Stimulated activated naive CD8-positive, alpha-beta T cell treated with anti-CD3 and anti-CD28 coated beads, Interleukin-15, Interleukin-2, amounts not matched to agents 100 ng/mL and 50 ng/mL, for 24 hours (primary cell): ENCODE results near the gene ADAM12.
"Not testable (repeated sequence)": the region's sequence is repeated elsewhere in the genome, so short reads cannot be mapped to it uniquely, and the experiment has no call there.

Source experiments
- H3K27ac Mint-ChIP-seq: one replicate; pipeline ENCODE4 v1.8.0; 2021; ENCODE audit warnings: mild to moderate bottlenecking, mixed read lengths
- H3K27me3 Mint-ChIP-seq: one replicate; pipeline ENCODE4 v1.8.0; 2021; ENCODE audit warnings: mixed read lengths
- H3K36me3 Mint-ChIP-seq: one replicate; pipeline ENCODE4 v1.8.0; 2021; ENCODE audit warnings: low read depth, mixed read lengths
- H3K4me1 Mint-ChIP-seq: one replicate; pipeline ENCODE4 v1.8.0; 2021; ENCODE audit warnings: low read depth, mixed read lengths
- H3K4me3 Mint-ChIP-seq: one replicate; pipeline ENCODE4 v1.8.0; 2021; ENCODE audit warnings: mild to moderate bottlenecking, mixed read lengths
- H3K9me3 Mint-ChIP-seq: one replicate; pipeline ENCODE4 v1.8.0; 2021; ENCODE audit warnings: mixed read lengths

Gene ADAM12

DNA sequence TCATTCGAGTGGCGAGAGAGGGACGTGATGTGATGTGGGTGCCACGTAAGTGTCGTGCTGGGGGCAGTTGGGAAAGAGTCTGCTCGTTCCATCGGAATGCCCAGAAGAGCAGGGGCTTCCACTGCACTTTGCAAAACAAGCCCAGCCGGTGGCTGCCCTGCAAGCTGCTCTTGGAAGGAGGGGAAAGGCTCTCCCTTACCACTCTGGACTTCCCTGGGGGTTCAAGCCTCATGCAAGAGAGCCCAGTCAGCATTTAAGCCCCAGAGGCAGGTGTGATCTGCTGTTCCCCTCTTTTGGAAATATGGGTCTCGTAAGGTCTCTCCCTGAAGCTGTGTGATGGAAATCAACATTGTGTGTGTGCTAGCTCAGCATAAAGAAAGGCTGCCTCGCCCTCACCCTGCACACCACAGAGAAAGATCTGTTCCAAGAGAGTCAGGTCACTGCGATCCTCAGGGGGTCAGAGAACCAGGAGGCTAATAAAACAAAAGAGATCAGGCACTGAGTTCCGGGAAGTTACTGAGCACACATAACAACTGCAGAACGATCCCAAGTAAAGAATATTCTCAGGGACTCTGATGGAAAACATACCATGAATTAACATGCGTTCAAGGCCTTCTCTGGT, 212.5 kb downstream of the ADAM12 start:
- Mint-ChIP-seq H3K4me1 (no peaks in the 10 kb centered on the region), H3K36me3 (no peaks in the 10 kb centered on the region), H3K27me3 (no peaks in the 10 kb centered on the region), H3K27ac (no peak overlapping the region), H3K4me3 (no peak overlapping the region), H3K9me3 (no peaks in the 10 kb centered on the region)

DNA sequence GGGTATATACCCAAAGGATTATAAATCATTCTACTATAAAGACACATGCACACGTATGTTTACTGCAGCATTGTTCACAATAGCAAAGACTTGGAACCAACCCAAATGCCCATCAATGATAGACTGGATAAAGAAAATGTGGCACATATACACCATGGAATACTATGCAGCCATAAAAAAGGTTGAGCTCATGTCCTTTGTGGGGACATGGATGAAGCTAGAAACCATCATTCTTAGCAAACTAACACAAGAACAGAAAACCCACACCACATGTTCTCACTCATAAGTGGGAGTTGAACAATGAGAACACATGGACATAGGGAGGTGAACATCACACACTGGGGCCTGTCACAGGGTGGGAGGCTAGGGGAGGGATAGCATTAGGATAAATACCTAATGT, 215.5 kb downstream of the ADAM12 start:
- not testable (repeated sequence) for H3K27ac Mint-ChIP-seq, H3K9me3 Mint-ChIP-seq, H3K4me3 Mint-ChIP-seq, H3K4me1 Mint-ChIP-seq, H3K36me3 Mint-ChIP-seq, H3K27me3 Mint-ChIP-seq

GRCh38 chr10:126171555-126171954, 216.7 kb downstream of the ADAM12 start:
- Mint-ChIP-seq H3K9me3 (no peaks in the 10 kb centered on the region), H3K4me3 (no peak overlapping the region), H3K27me3 (no peaks in the 10 kb centered on the region), H3K4me1 (no peaks in the 10 kb centered on the region), H3K27ac (no peak overlapping the region), H3K36me3 (no peaks in the 10 kb centered on the region)

DNA sequence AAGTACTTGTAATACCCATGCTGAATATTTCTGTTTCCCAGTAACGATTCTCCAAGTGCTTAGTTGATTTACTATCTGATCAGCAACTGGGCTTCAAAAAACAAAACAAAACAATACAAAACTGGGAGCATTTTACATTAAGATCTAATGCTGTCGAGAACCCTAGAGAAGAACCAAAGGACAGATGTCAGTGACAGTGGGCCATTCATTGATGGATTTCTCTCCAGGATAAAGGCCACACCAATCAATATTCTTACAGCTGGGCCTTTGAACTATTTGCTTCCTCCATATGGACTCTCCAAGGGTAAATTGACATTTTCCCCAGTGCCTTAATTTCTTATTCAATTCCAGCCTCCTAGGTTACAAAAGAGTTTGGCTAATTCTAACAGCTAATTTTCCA, 217.5 kb downstream of the ADAM12 start:
- no peaks in the 10 kb centered on the region for H3K27me3 Mint-ChIP-seq
- no peaks in the 10 kb centered on the region for H3K9me3 Mint-ChIP-seq
- H3K36me3 Mint-ChIP-seq: no peaks in the 10 kb centered on the region
- no peak overlapping the region for H3K4me3 Mint-ChIP-seq
- H3K27ac Mint-ChIP-seq: no peak overlapping the region
- no peaks in the 10 kb centered on the region for H3K4me1 Mint-ChIP-seq

- no peaks in the 10 kb centered on the region for H3K9me3 Mint-ChIP-seq
- H3K4me3 Mint-ChIP-seq: no peak overlapping the region
- no peaks in the 10 kb centered on the region for H3K27me3 Mint-ChIP-seq
- no peak overlapping the region for H3K27ac Mint-ChIP-seq
- no peaks in the 10 kb centered on the region for H3K4me1 Mint-ChIP-seq
- H3K36me3 Mint-ChIP-seq: no peaks in the 10 kb centered on the region
These were observed 217.9 kb downstream of the ADAM12 start for GRCh38 chr10:126170371-126170770.

DNA sequence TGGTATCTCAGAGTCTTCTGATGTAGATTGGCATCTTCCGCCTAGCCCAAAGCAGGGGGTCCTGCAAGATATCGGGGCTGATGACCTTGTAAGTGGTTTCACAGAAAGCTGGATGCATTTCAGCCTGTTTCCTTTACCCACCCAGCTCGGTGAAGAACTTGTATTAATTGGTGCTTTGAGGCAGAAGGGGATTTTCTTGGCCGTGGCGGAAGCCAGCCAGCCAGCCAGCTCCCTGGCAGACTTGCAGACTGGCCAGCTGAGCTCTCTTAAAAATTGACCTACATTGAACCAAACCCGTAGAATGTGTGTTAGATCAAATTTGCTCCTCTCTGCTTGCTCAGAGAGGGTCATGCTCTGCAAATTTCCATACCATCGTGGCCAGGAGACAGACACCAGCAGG, 218.4 kb downstream of the ADAM12 start:
- H3K27me3 Mint-ChIP-seq: no peaks in the 10 kb centered on the region
- H3K36me3 Mint-ChIP-seq: no peaks in the 10 kb centered on the region
- H3K4me1 Mint-ChIP-seq: no peaks in the 10 kb centered on the region
- H3K4me3 Mint-ChIP-seq: no peak overlapping the region
- no peak overlapping the region for H3K27ac Mint-ChIP-seq
- H3K9me3 Mint-ChIP-seq: no peaks in the 10 kb centered on the region

DNA sequence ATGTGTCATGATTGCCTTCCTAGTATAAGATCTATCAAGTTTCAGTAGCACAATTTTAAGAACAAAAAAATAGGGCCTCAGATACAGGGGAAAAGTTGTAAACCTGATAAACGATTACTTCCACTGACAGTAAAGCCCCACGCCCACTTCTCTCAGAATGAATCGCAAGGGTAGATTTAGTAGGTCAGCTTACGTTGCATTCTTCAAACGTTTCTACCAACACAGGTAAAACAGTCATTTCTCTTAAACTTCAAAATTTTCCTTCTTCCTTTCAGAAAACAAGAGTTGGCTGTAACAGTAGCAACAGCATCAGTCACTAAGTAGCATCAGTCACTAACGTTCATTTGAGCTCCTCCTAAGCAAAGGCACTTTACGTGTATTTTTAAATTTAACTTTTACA, 221.5 kb downstream of the ADAM12 start:
- Mint-ChIP-seq H3K9me3 (no peaks in the 10 kb centered on the region), H3K36me3 (no peaks in the 10 kb centered on the region), H3K27ac (no peak overlapping the region), H3K27me3 (no peaks in the 10 kb centered on the region), H3K4me1 (no peaks in the 10 kb centered on the region), H3K4me3 (no peak overlapping the region)

GRCh38 chr10:126165874-126166273, 222.4 kb downstream of the ADAM12 start:
- H3K9me3 Mint-ChIP-seq: no peaks in the 10 kb centered on the region
- no peak overlapping the region for H3K27ac Mint-ChIP-seq
- H3K36me3 Mint-ChIP-seq: no peaks in the 10 kb centered on the region
- H3K4me1 Mint-ChIP-seq: no peaks in the 10 kb centered on the region
- no peak overlapping the region for H3K4me3 Mint-ChIP-seq
- no peaks in the 10 kb centered on the region for H3K27me3 Mint-ChIP-seq

DNA sequence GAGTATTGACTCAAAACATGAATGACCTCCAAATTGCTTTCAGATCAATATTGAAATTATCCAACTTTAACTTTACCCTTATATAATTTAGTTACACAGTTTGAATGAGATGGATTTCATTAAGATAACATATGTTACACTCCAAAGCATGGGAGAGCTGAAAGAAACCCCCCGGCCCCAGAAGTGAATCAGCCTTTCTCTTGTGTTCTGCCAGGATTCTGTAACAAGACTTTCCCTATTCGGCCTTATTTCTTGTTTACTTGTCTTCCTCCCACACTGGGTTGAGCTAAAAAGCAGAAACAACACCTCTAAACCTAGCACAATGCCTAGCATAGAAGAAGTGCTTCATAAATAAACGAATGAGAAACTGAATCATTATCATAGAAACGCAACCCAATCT, 224.8 kb downstream of the ADAM12 start:
- H3K36me3 Mint-ChIP-seq: no peaks in the 10 kb centered on the region
- no peaks in the 10 kb centered on the region for H3K9me3 Mint-ChIP-seq
- peaks cover 3% of the 10 kb centered on the region for H3K27me3 Mint-ChIP-seq
- H3K4me1 Mint-ChIP-seq: no peaks in the 10 kb centered on the region
- H3K4me3 Mint-ChIP-seq: no peak overlapping the region
- H3K27ac Mint-ChIP-seq: no peak overlapping the region

DNA sequence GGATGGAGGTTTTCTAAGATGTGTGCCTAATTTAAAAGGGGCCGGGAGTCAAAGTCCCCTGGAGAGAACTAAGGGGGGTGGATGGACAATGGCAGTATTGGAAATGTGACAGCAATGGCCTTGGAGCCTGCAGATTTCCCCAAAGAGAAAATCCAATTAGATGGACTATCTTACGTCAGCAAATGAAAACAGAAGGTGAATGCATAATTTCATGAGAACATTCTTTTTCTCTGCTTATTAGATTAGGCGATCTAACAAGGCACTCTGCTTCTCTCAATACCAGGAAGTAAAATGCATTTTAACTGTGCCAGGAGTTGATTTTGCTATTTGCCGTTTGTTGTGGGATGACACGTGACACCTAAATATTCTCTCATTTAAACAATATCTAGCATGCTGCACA, 226.6 kb downstream of the ADAM12 start:
- peaks cover 3% of the 10 kb centered on the region for H3K27me3 Mint-ChIP-seq
- no peak overlapping the region for H3K27ac Mint-ChIP-seq
- no peaks in the 10 kb centered on the region for H3K9me3 Mint-ChIP-seq
- H3K36me3 Mint-ChIP-seq: no peaks in the 10 kb centered on the region
- H3K4me1 Mint-ChIP-seq: no peaks in the 10 kb centered on the region
- H3K4me3 Mint-ChIP-seq: no peak overlapping the region

DNA sequence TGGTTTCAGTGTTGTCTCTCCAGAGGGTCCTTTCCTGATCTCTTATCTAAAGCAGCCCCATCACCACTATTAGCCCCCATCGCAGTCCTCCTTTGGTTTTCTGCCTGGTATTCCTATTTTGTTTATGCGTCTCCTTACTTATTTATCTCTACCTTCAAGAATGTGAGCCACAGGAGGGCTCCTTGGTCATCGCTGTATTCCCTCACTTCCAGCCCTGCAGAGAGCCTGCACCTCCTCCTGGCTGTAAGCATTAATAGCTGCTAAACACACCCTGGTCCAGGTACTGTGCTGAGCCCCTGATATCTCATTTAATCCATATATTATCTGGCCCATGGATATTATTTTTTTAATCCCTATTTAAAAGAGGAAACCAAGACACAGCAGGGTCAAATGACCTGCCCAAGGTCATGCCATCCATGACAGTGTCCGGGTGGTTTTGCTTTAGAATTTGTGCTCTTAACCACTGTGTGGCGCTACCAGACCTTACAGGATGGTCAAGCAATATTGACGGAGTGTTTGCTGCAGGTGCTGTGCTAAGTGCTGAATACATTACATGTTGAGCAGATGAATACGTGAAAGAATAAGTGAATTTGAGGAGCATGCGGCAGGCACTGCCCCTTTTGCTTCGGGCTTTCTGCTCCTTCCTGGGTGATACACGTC, 227.2 kb downstream of the ADAM12 start:
- no peak overlapping the region for H3K4me3 Mint-ChIP-seq
- H3K27ac Mint-ChIP-seq: no peak overlapping the region
- H3K27me3 Mint-ChIP-seq: peaks cover 3% of the 10 kb centered on the region
- no peaks in the 10 kb centered on the region for H3K36me3 Mint-ChIP-seq
- no peaks in the 10 kb centered on the region for H3K9me3 Mint-ChIP-seq
- no peaks in the 10 kb centered on the region for H3K4me1 Mint-ChIP-seq

- Mint-ChIP-seq H3K9me3 (no peaks in the 10 kb centered on the region), H3K4me1 (no peaks in the 10 kb centered on the region), H3K27me3 (peaks cover 3% of the 10 kb centered on the region), H3K36me3 (no peaks in the 10 kb centered on the region), H3K4me3 (no peak overlapping the region), H3K27ac (no peak overlapping the region)
These were observed 227.7 kb downstream of the ADAM12 start for GRCh38 chr10:126160571-126160970.

- no peaks in the 10 kb centered on the region for H3K9me3 Mint-ChIP-seq
- H3K4me1 Mint-ChIP-seq: no peaks in the 10 kb centered on the region
- no peak overlapping the region for H3K4me3 Mint-ChIP-seq
- H3K36me3 Mint-ChIP-seq: no peaks in the 10 kb centered on the region
- H3K27me3 Mint-ChIP-seq: peaks cover 3% of the 10 kb centered on the region
- H3K27ac Mint-ChIP-seq: no peak overlapping the region
These were observed 230.0 kb downstream of the ADAM12 start for GRCh38 chr10:126158133-126158892.

- peaks cover 3% of the 10 kb centered on the region for H3K27me3 Mint-ChIP-seq
- no peaks in the 10 kb centered on the region for H3K36me3 Mint-ChIP-seq
- no peaks in the 10 kb centered on the region for H3K9me3 Mint-ChIP-seq
- no peaks in the 10 kb centered on the region for H3K4me1 Mint-ChIP-seq
- H3K27ac Mint-ChIP-seq: no peak overlapping the region
- H3K4me3 Mint-ChIP-seq: no peak overlapping the region
These were observed 231.1 kb downstream of the ADAM12 start for GRCh38 chr10:126157189-126157588.

- H3K27me3 Mint-ChIP-seq: peaks cover 3% of the 10 kb centered on the region
- H3K27ac Mint-ChIP-seq: no peak overlapping the region
- H3K4me3 Mint-ChIP-seq: no peak overlapping the region
- H3K9me3 Mint-ChIP-seq: no peaks in the 10 kb centered on the region
- no peaks in the 10 kb centered on the region for H3K4me1 Mint-ChIP-seq
- H3K36me3 Mint-ChIP-seq: no peaks in the 10 kb centered on the region
These were observed 231.8 kb downstream of the ADAM12 start for GRCh38 chr10:126156503-126156902.
